HG02981 (cell line): ENCODE data around the gene ZBTB37.
"Not testable (repeated sequence)": the region's sequence is repeated elsewhere in the genome, so short reads cannot be mapped to it uniquely, and the experiment has no call there.

ENCODE experiments used
- ATAC-seq: cut with Tn5 transposase; IDR thresholded peaks from one replicate; pipeline ENCODE4 v1.9.1; 2021; ENCODE audit warnings: mild to moderate bottlenecking, moderate library complexity; ENCODE audit not compliant: unreplicated experiment

The ZBTB37 gene

DNA sequence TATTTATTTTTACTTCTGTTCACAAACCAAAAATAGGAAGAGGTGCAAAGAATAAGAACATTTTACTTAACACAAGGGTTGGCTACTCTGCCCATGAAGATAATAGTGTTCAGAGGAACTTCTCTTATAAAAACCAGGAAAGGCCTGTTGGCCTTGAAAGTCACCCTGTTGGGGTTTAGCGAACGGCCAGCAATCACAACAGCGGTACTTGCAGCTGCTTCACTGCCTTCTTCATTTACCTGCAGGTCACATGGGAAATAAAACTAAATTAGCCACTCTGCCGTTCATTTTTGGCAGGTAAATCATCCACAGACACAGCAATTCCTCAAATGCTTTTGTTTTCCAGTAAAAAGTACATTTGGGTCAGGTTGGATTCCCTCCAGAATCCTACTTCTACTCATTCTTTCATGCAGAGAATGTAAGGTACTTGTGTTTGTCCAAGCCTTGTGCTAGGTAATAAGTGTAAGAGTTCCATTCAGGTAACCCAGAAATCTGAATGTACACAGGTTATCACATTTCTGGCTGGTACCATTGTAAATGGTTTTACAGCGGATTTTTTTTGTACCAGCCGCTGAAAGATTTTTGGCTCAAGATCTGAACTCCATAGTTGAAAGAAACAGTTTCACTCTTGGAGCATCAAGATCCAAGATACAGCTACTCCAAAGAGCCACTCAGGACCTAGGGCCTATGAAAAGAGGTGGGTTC is 35.8 kb downstream of the ZBTB37 start:
- no peak for ATAC-seq

DNA sequence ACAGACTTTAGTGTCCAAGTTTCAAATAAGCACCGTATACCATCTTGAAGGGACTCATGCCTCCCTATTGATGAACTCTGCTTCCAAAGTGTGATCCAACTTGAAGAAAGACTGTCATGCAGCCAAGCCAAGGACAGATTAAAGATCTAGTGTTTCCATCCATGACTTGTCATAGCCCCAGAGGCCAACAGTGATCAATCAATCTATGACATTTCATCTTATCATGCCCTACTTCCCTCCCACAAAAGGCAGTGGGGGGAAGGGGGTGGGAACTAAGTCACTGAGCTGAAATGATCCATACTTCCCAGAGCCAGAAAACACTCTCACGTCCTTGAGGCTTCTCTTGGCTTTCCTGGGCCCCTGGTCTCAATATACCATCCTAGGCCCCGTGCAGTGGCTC is 44.9 kb downstream of the ZBTB37 start:
- ATAC-seq = no peak

DNA sequence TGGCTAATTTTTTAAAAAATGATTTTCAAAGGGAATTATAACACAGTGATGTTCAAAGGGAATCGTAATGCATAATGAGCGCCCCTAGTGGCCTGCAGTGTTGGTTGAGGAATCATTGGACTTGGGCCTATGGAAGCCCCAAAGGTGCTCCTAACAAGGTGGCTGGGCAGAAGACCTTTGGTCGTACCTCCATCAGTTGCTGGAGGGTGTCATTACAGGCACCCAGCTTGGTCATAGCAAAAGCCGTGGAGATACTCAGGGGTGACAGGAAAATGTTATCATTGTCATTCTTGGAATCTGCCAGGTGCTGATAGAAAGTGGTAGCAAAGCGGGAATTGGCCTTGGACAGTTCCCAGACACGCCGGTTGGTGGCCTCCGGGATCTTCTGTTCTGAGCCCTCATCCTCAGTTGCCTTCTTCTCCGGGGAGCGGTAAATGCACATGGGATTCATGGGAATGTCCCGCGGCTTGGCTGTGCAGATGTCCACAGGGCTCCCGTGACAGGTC is 46.2 kb downstream of the ZBTB37 start:
- no peak for ATAC-seq

DNA sequence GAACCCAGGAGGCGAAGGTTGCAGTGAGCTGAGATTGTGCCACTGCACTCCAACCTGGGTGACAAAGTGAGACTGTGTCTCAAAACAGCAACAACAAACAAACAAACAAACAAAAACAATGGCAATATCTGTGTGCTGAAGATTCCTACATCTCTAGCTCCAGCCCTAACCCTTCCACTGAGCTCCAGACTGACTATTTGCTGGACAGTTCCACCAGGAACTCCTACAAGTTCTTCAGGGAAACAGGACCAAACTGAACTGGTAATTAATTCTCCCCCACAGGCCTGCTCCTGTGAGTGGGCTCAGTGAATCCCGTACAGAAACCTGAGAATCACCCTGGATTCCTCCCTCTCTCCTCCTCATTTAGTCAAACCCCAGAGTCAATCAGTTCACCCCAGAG is 47.4 kb downstream of the ZBTB37 start:
- no peak for ATAC-seq

DNA sequence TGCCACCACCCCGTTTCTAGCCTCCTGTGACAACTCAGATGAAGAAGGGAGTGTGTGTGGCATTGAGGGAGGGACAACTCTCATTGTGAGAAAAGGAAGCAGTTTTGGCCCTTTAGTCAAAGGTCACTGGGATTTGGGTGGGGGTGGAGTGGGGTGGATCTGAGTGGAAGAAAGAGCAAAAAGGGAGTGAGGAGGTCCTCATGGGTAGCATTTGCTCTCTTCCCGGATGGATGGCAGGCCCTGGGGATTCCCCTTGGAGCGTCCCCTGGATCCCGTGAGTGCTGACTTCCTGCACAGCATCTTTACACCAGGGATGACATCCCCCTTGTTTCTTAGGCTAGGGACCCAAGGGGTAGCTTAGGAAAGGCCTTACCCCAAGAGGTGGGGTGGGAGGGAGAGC is 48.5 kb downstream of the ZBTB37 start:
- no peak for ATAC-seq

DNA sequence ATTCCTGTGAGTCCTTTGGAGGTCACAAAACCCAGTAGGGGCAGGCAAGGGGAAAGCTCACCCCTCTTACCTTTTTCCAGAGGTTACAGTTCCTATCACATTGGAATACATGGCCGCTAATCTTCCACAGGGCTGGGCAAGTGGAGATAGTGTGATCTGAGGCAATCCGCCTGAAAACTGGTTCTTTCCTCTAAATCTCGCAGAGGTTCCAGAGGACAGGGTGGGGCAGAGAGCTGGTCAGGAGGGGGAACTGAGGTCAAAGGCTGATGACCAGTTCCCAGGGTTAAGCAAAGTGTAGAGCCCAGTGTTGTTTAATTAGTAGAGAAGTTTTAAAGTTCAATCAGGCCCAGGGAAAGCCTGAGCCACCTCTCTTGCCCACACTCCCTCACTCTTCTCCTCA is 49.0 kb downstream of the ZBTB37 start, which contains the start of gene SERPINC1:
Gene SERPINC1, minus strand, starts transcription at position 179 of the 400 bp plus-strand sequence. Its CDS starts 68 bp downstream, at position 111.
- ATAC-seq = no peak

DNA sequence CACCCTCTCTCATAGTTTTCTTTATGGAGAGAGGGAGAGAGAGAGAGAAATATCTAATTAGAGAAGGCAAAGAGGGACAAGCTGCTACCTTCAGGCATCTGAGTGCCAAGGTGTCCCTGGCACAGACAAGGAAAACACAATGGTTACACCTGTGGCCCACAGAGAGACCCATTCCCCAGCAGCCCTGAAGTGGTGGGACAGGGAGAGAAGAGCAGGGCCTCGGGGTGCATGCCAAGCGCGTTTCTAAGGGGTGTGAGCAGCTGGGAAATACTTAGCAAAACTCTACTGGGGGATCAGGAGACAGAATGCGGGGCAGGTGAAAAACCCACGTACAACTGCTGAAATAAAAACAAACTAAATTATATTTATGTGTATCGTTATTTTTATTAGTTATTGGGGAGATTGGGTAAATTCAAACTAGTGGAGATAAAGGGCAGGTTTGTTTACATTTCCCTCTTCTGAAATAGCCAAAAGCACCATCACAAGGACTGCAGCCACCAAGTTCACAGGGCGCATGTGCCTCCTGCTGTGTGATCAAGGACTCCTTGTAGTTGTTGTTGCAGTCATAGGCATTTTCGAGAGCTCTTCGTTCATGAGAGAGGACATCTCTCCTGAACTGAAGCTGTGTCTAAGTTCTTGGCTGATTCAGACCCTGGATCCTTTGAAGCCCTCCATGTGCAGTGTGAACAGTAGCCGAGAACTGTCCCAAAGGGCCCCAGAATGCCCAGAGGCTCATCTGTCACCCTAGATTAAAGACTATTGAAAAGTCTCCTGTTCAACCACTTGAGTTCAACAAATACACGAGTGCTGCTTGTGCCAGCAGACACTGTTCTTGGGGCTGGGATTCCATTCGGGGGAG is 49.7 kb downstream of the ZBTB37 start:
- no peak for ATAC-seq

DNA sequence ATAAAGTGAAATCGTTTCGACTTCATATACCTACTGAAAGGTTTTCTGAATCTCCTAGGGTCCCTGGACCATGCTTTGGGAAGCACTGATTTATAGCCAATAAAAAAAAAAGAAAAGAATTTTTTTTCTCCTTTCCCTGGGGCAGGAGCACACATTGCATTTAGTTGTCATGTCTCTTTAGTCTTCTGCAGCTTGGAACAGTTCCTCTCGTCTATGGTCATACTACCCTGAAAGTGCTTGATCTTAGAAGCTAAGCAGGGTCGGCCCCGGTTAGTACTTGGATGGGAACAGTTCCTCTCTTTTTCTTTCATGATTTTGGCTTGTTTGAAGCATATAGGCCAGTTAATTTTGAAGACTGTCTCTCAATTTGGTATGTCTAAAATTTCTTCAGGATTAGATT is 52.7 kb downstream of the ZBTB37 start:
- ATAC-seq = no peak

DNA sequence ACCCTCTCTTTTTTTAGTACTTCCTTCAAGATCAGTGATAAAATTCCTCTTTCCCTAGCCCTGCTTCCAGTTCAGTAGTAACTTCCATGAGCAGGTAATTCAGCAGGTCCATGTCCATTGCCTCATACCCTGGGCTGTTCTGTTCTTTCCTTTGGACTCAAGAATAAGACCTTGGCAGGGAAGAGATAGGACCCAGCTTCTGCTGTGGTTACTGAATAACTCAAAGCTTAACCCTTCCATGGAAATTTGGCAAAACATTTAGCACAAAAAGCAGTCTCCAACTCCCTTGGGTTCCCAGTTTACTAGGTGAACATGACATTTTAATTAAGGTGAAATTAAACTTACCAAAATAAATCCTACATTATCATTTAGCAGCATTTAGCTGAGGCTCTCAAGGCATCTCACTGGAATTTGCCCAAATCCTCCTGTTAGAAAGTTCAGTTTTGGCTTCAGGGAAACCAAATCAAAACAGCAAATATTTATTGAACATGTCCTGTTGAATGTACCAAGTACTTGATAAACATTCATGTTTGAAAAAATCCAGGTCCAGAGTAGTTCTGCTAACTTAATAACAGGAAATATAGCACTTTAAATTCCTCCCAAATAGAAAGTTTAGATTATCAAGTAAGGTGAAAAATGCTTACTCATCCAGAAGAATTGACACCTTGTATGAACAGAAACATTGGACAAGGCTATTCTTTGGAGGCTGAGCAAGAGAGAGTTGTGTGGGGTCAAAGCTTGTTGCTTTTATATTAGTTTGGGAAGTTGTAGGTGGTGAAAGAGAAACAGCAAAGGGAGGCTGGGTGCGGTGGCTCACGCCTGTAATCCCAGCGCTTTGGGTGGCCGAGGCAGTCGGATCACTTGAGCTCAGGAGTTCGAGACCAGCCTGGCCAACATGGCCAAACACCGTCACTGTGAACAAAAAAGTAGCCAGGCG is 57.4 kb downstream of the ZBTB37 start:
- no peak for ATAC-seq

DNA sequence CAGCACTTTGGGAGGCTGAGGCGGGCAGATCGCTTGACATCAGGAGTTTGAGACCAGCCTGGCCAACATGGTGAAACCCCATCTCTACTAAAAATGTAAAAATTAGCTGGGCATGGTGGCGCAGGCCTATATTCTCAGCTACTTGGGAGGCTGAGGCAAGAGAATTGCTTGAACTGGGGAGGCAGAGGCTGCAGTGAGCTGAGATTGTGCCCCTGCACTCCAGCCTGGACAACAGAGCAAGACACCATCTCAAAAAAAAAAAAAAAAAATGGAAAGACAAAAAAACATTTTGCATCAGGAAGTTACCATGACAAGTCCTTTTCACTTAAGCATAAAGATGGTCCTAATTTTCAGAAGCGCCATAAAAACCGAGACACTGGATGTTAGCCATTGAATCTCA is 62.4 kb downstream of the ZBTB37 start:
- not testable (repeated sequence) for ATAC-seq

DNA sequence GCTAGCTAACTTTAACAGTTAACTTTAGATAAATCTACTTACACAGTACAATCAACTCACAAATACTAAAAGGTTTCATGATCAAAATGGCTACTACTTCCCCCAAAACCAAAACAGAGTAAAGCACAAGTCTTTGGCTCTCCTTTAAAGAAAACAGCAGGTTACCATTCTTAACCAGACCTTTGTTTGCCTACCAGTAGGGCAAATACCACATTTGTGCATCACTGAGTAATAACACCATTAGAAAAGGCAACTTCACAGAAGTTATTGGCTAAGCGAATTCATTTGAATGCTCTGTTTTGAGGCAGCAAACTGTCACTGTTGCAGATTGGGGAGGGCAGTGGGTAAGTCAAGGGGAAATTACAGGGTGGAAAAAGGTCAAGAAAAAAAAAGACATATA is 66.3 kb downstream of the ZBTB37 start:
- no peak for ATAC-seq

DNA sequence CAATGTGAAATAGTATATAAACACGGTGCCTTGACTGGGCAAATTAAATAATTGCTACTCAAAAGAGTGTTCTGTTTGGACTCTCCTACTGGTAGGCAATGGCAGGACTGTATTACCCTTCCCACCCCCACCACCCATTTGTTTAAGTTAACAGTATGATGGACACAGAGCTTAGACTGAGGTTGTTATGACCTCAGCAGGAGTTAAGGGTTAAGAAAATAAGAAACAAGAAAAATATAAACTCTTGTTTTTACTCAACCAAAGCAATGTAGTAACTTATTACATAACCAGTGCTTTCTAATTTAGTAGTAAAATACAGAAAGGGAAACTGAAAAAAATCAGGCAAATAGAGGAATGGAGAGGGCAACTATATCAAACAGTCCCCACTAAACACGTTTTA is 68.9 kb downstream of the ZBTB37 start:
- peak; percentile 65 for ATAC-seq

DNA sequence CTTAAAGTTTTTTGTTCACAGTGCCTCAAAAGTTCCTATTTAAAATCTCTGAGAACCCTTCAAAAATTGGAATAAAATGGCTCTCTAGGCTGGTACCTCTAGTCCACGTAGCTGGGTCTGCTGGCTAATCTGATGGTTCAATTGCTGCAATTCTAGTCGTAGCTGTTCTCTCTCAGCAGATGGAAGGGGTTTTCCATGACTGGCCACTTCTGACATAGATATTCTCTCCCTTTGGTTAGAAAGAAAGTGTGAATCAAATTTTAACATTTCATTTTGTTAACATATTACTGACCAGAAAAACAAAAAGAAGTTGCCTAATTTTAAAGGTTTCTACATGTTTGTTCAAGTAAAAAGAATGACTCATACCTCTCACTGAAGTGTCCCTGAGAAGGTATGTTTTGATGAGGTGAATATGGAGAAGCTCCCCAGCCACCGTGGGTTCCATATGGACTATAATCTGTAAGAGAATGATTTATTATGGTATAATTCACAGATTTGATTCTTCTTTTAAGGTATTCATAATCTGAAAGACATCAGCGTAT is 78.3 kb downstream of the ZBTB37 start:
- ATAC-seq = no peak

DNA sequence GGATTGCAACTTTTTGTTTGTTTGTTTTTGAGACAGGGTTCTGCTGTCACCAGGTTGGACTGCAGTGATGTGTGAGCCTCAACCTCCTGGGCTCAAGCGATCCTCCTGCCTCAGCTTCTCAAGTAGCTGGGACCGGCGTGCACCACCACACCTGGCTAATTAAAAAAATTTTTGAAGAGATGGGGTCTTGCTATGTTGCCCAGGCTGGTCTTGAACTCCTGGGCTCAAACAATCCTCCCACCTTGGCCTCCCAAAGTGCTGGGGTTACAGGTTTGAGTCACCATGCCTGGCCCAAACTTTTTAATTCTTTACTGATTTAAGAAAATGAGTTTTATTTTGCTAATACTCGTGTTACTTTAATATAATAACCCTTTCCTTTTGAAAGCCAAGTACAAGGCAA is 80.4 kb downstream of the ZBTB37 start:
- ATAC-seq = no peak
